ENCODE results near the gene ZNF414.

Gene ZNF414

GRCh38 chr19:8518536-8518935 is 4.6 kb upstream of the ZNF414 start:
- CTCF ChIA-PET: interaction anchor here (0.6 to 1.3 kb wide), 3 partner anchors 13 to 128 kb away, joined by 3 to 4 read pairs (median 3); partner anchors contain the start of gene RAB11B
- POLR2A ChIA-PET: interaction anchor here (0.6 kb wide), 1 partner anchor 13 kb away, joined by 3 read pairs; no protein-coding TSS in a partner anchor
- no peak overlapping the region for H3K4me3 ChIP-seq (ENCODE audit: low read depth, low read length)
- H3K4me1 ChIP-seq (ENCODE audit: control insufficient read depth, insufficient read depth, low read length): no peaks in the 10 kb centered on the region
- TF ChIP-seq PRDM10 (tag by site-specific recombination; IDR thresholded peaks at IDR 0.05) (peak; percentile 57; the same call in 1 of the 2 replicates), YY1 (tag by site-specific recombination; IDR thresholded peaks at IDR 0.05) (no peak)
- no peaks in the 10 kb centered on the region for H3K9me3 ChIP-seq (ENCODE audit: control insufficient read depth, insufficient read depth, low read depth, low read length)
- no peaks in the 10 kb centered on the region for H3K36me3 ChIP-seq (ENCODE audit: control insufficient read depth in 2 of 2, insufficient read depth in 1 of 2, low read length in 2 of 2)
- no peak overlapping the region for H3K27ac ChIP-seq (ENCODE audit: extremely low read depth, low read depth, low read length)

GRCh38 chr19:8517551-8518442 is 3.8 kb upstream of the ZNF414 start:
- H3K4me3 ChIP-seq (ENCODE audit: low read depth, low read length): no peak overlapping the region
- TF ChIP-seq ZNF121 (tag by site-specific recombination; IDR thresholded peaks at IDR 0.05): peak; percentile 93
- peak; percentile 29; the same call in 1 of the 2 replicates for TF ChIP-seq ZBTB17 (tag by site-specific recombination; IDR thresholded peaks at IDR 0.05)
- no peak for TF ChIP-seq ZNF221 (tag by site-specific recombination; IDR thresholded peaks at IDR 0.05; ENCODE audit: borderline replicate concordance)
- no peak for TF ChIP-seq ZNF398 (tag by site-specific recombination; IDR thresholded peaks at IDR 0.05)
- peak; percentile 74 for TF ChIP-seq ZSCAN4 (tag by site-specific recombination; IDR thresholded peaks at IDR 0.05)
- TF ChIP-seq ZNF600 (tag by site-specific recombination; IDR thresholded peaks at IDR 0.05): peak; percentile 16; the same call in 1 of the 2 replicates
- peaks cover 0 to under 1% of the 10 kb centered on the region in 2 experiments; a peak in 1 of 3 replicates for H3K36me3 ChIP-seq (ENCODE audit: control insufficient read depth in 2 of 2, insufficient read depth in 1 of 2, low read length in 2 of 2)
- no peak overlapping the region for H3K27ac ChIP-seq (ENCODE audit: extremely low read depth, low read depth, low read length)
- ChIA-PET CTCF (interaction anchor here (0.6 to 1.3 kb wide), 3 partner anchors 12 to 128 kb away, joined by 3 to 4 read pairs (median 3); partner anchors contain the start of gene RAB11B), POLR2A (no interaction called here)
- peaks cover 7% of the 10 kb centered on the region; the same call in 1 of the 2 replicates for H3K4me1 ChIP-seq (ENCODE audit: control insufficient read depth, insufficient read depth, low read length)
- no peaks in the 10 kb centered on the region for H3K9me3 ChIP-seq (ENCODE audit: control insufficient read depth, insufficient read depth, low read depth, low read length)

GRCh38 chr19:8515317-8515716 is 1.4 kb upstream of the ZNF414 start:
- H3K4me1 ChIP-seq (ENCODE audit: control insufficient read depth, insufficient read depth, low read length): peaks cover 7% of the 10 kb centered on the region; the same call in 1 of the 2 replicates
- TF ChIP-seq ZNF341 (tag by site-specific recombination; IDR thresholded peaks at IDR 0.05; ENCODE audit: low read depth) (peak; percentile 88), ZBTB17 (tag by site-specific recombination; IDR thresholded peaks at IDR 0.05) (no peak), ZNF544 (tag by site-specific recombination; IDR thresholded peaks at IDR 0.05) (no peak), ZNF132 (tag by site-specific recombination; IDR thresholded peaks at IDR 0.05; ENCODE audit: borderline replicate concordance) (no peak), SP7 (tag by site-specific recombination; IDR thresholded peaks at IDR 0.05) (peak; percentile 50; the same call in 1 of the 2 replicates), ZNF354C (tag by site-specific recombination; IDR thresholded peaks at IDR 0.05; ENCODE audit: borderline replicate concordance, low read depth) (no peak), ZNF10 (tag by site-specific recombination; IDR thresholded peaks at IDR 0.05) (peak; percentile 87; the same call in 1 of the 2 replicates), PBX3 (CRISPR knock-in tag; IDR thresholded peaks at IDR 0.05) (no peak), ZNF121 (tag by site-specific recombination; IDR thresholded peaks at IDR 0.05) (no peak), ZSCAN18 (tag by site-specific recombination; IDR thresholded peaks at IDR 0.05) (no peak), ZNF248 (tag by site-specific recombination; IDR thresholded peaks at IDR 0.05) (no peak)
- POLR2A ChIA-PET: interaction anchor here (2.1 to 3.1 kb wide), 3 partner anchors 10 to 71 kb away, joined by 11 to 82 read pairs (median 12); partner anchors contain the start of gene HNRNPM
- H3K27ac ChIP-seq (ENCODE audit: extremely low read depth, low read depth, low read length): no peak overlapping the region
- H3K36me3 ChIP-seq (ENCODE audit: control insufficient read depth in 2 of 2, insufficient read depth in 1 of 2, low read length in 2 of 2): peaks cover 0 to 12% of the 10 kb centered on the region in 2 experiments; a peak in 1 of 3 replicates
- H3K4me3 ChIP-seq (ENCODE audit: low read depth, low read length): no peak overlapping the region
- no peaks in the 10 kb centered on the region for H3K9me3 ChIP-seq (ENCODE audit: control insufficient read depth, insufficient read depth, low read depth, low read length)
- CTCF ChIA-PET: interaction anchor here (1.2 kb wide), 1 partner anchor 10 kb away, joined by 3 read pairs; no protein-coding TSS in a partner anchor
